ENCODE results near the gene SLC25A42.

GRCh38 chr19:19064811-19065745, 1.3 kb downstream of the SLC25A42 start:
- no peak for TF ChIP-seq CTCF (IDR thresholded peaks at IDR 0.05; ENCODE audit: low read length)
- no peak for TF ChIP-seq EZH2 (optimal IDR thresholded peaks at IDR 0.05; ENCODE audit: low read depth, low read length)
- no peak for TF ChIP-seq EZH2phosphoT487 (IDR thresholded peaks at IDR 0.05; ENCODE audit: low read length)
